CD4-positive, alpha-beta T cell treated with Interleukin-17A for 1 hour (primary cell): ENCODE measurements around the gene S100A9.
"Not testable (repeated sequence)": the region's sequence is repeated elsewhere in the genome, so short reads cannot be mapped to it uniquely, and the experiment has no call there.

Source experiments
- DNase-seq: peaks from one replicate; pipeline ENCODE4 v3.0.0-alpha.2; 2020

The S100A9 gene

GRCh38 chr1:153357853-153358690 lies at the start of gene S100A9:
Gene S100A9 (plus strand): TSS chr1:153357854. CDS start chr1:153358284, 430 bp downstream.
- no peak for DNase-seq

- no peak for DNase-seq
Measured at GRCh38 chr1:153308540-153308939, 49.1 kb upstream of the S100A9 start.

GRCh38 chr1:153309441-153309840 lies 48.2 kb upstream of the S100A9 start:
- no peak for DNase-seq

GRCh38 chr1:153310526-153310925 lies 47.1 kb upstream of the S100A9 start:
- DNase-seq, result no peak

- DNase-seq, result no peak
Measured at GRCh38 chr1:153312570-153313186, 45.0 kb upstream of the S100A9 start, which contains the start of gene PGLYRP3. Gene PGLYRP3 (minus strand): TSS chr1:153312952. CDS start chr1:153310665, 2,287 bp downstream.

GRCh38 chr1:153313288-153313687 lies 44.4 kb upstream of the S100A9 start:
- DNase-seq, result no peak

- not testable (repeated sequence) for DNase-seq
Measured at GRCh38 chr1:153314388-153314787, 43.3 kb upstream of the S100A9 start.

GRCh38 chr1:153316013-153316412 lies 41.6 kb upstream of the S100A9 start:
- not testable (repeated sequence) for DNase-seq

- not testable (repeated sequence) for DNase-seq
Measured at GRCh38 chr1:153318145-153318544, 39.5 kb upstream of the S100A9 start.

- DNase-seq, result no peak
Measured at GRCh38 chr1:153322568-153322967, 35.1 kb upstream of the S100A9 start.

GRCh38 chr1:153324912-153325311 lies 32.7 kb upstream of the S100A9 start:
- no peak for DNase-seq

GRCh38 chr1:153333902-153334301 lies 23.8 kb upstream of the S100A9 start:
- DNase-seq, result no peak

- no peak for DNase-seq
Measured at GRCh38 chr1:153336650-153337049, 21.0 kb upstream of the S100A9 start.

GRCh38 chr1:153337980-153338853 lies 19.4 kb upstream of the S100A9 start:
- no peak for DNase-seq

GRCh38 chr1:153339802-153340201 lies 17.9 kb upstream of the S100A9 start:
- DNase-seq, result no peak

GRCh38 chr1:153340356-153340755 lies 17.3 kb upstream of the S100A9 start:
- DNase-seq, result no peak

GRCh38 chr1:153341431-153341934 lies 16.2 kb upstream of the S100A9 start:
- no peak for DNase-seq

- DNase-seq, result no peak
Measured at GRCh38 chr1:153342178-153342577, 15.5 kb upstream of the S100A9 start.

GRCh38 chr1:153343040-153343681 lies 14.5 kb upstream of the S100A9 start:
- no peak for DNase-seq

- DNase-seq, result no peak
Measured at GRCh38 chr1:153343811-153344717, 13.6 kb upstream of the S100A9 start.

GRCh38 chr1:153344718-153345025 lies 13.0 kb upstream of the S100A9 start:
- no peak for DNase-seq
